K562 (cell line): Measurements from ENCODE around the gene MECP2. TPM values are rescaled to one million over a fixed set of nuclear protein-coding genes. Genes with fewer than 3 reads are reported as not detected.

ENCODE experiments used
- BRF1 ChIP-seq: IDR thresholded peaks from 3 replicates; pipeline ENCODE4 v1.6.1; 2011; ENCODE audit warnings: borderline replicate concordance, mild to moderate bottlenecking; ENCODE audit not compliant: insufficient read length; ENCODE audit errors: extremely low read depth
- CBX8 ChIP-seq: fragments of 200-600 bp; sonication (generic); IDR thresholded peaks from 2 replicates; pipeline ENCODE4 v1.6.1; 2012; ENCODE audit warnings: borderline replicate concordance, mixed run types, low read depth, mild to moderate bottlenecking, moderate library complexity, mixed read lengths, low read length, control low read depth, inconsistent platforms; ENCODE audit not compliant: poor library complexity, severe bottlenecking; ENCODE audit errors: extremely low read depth
- CHD2 ChIP-seq: IDR thresholded peaks from 2 replicates; pipeline ENCODE4 v1.6.1; 2011; ENCODE audit warnings: low read depth, low read length
- ERF ChIP-seq: fragments of 450-650 bp; formaldehyde crosslinking; IDR thresholded peaks from 2 replicates; pipeline ENCODE4 v1.4.0; 2020; ENCODE audit warnings: mild to moderate bottlenecking, mixed read lengths
- FOS ChIP-seq: IDR thresholded peaks from 3 replicates; pipeline ENCODE4 v1.6.1; 2011; ENCODE audit not compliant: insufficient read length; ENCODE audit errors: extremely low read depth
- GABPB1 ChIP-seq: sonication (generic); formaldehyde crosslinking; IDR thresholded peaks from 2 replicates; pipeline ENCODE4 v1.8.0; 2022; ENCODE audit warnings: mild to moderate bottlenecking, missing genetic modification reagents
- HLTF ChIP-seq: fragments of 450-650 bp; IDR thresholded peaks from 2 replicates; pipeline ENCODE4 v1.6.1; 2016
- MAFF ChIP-seq: IDR thresholded peaks from 2 replicates; pipeline ENCODE4 v1.6.1; 2012; ENCODE audit warnings: low read length, improper control_type of control experiment
- MCM5 ChIP-seq: fragments of 450-650 bp; IDR thresholded peaks from 2 replicates; pipeline ENCODE4 v1.6.1; 2016; ENCODE audit warnings: low read depth
- MTA1 ChIP-seq: fragments of 450-650 bp; IDR thresholded peaks from 2 replicates; pipeline ENCODE4 v1.6.1; 2017; ENCODE audit warnings: borderline replicate concordance
- NCOR1 ChIP-seq: fragments of 450-650 bp; IDR thresholded peaks from 2 replicates; pipeline ENCODE4 v1.6.1; 2016; ENCODE audit warnings: mild to moderate bottlenecking, moderate library complexity
- POLR2G ChIP-seq: fragments of 200-400 bp; formaldehyde crosslinking; IDR thresholded peaks from 2 replicates; pipeline ENCODE4 v1.6.1; 2017; ENCODE audit warnings: low read depth, mild to moderate bottlenecking, antibody characterized with exemption, low read length, moderate library complexity
- PRDM10 ChIP-seq: fragments of 450-650 bp; IDR thresholded peaks from 2 replicates; pipeline ENCODE4 v1.6.1; 2018; ENCODE audit not compliant: partially characterized antibody
- SMARCB1 ChIP-seq: IDR thresholded peaks from 2 replicates; pipeline ENCODE4 v1.6.1; 2011; ENCODE audit warnings: improper control_type of control experiment, low read depth; ENCODE audit not compliant: insufficient read length
- SRSF3 ChIP-seq: fragments of 200-400 bp; formaldehyde crosslinking; IDR thresholded peaks from 2 replicates; pipeline ENCODE4 v1.6.1; 2016; ENCODE audit warnings: mild to moderate bottlenecking, low read length, moderate library complexity; ENCODE audit not compliant: insufficient read depth
- SRSF9 ChIP-seq: fragments of 200-400 bp; formaldehyde crosslinking; IDR thresholded peaks from 2 replicates; pipeline ENCODE4 v1.6.1; 2017; ENCODE audit warnings: low read depth, low read length, borderline replicate concordance
- STAT5A ChIP-seq: IDR thresholded peaks from 2 replicates; pipeline ENCODE4 v1.6.1; 2012; ENCODE audit warnings: low read length, inconsistent platforms, borderline replicate concordance
- XRCC5 ChIP-seq: fragments of 200-400 bp; formaldehyde crosslinking; IDR thresholded peaks from 2 replicates; pipeline ENCODE4 v1.6.1; 2017; ENCODE audit warnings: low read depth, mild to moderate bottlenecking, low read length
- ZKSCAN3 ChIP-seq: fragments of 250-450 bp; sonication (Bioruptor Pico); IDR thresholded peaks from 2 replicates; pipeline ENCODE4 v1.4.0; 2020
- ZNF146 ChIP-seq: IDR thresholded peaks from one replicate; pipeline ENCODE4 v1.6.1; 2018; ENCODE audit warnings: missing compliant biosample characterization; ENCODE audit not compliant: unreplicated experiment
- ZNF24 ChIP-seq: fragments of 450-650 bp; IDR thresholded peaks from 2 replicates; pipeline ENCODE4 v1.6.1; 2016
- ZNF408 ChIP-seq: fragments of 250-450 bp; sonication (Bioruptor Pico); IDR thresholded peaks from 2 replicates; pipeline ENCODE4 v1.4.0; 2020; ENCODE audit warnings: low read depth, mild to moderate bottlenecking, moderate library complexity
- ZNF561 ChIP-seq: fragments of 450-650 bp; formaldehyde crosslinking; conservative IDR thresholded peaks from 2 replicates; pipeline ENCODE4 v1.4.0; 2020; ENCODE audit warnings: mild to moderate bottlenecking, moderate library complexity
- ZNF583 ChIP-seq: fragments of 250-450 bp; sonication (Bioruptor Pico); IDR thresholded peaks from 2 replicates; pipeline ENCODE4 v1.4.0; 2020
- polyA plus RNA-seq, 8 experiments: library from polyadenylated mRNA; depleted of rRNA in 4 of 8; stranded (reverse) in 5 of 8; unstranded in 3 of 8; fragments of >200 nt; fragmentation: Nextera tagmentation in 2 of 8; fragmentation: Illumina TruSeq in 1 of 8; extraction: Ambion mirVana in 2 of 8; extraction: Trizol in 1 of 8; gene quantifications; 2 replicates each; pipeline versions ENCODE4 v1.2.1 to v1.2.3, GENCODE V29; 2011 to 2014; ENCODE audit warnings: inconsistent platforms in 1 of 8, missing spikeins in 1 of 8
- total RNA-seq, 7 experiments: library from RNA; depleted of rRNA in 6 of 7; stranded (reverse); fragments of >200 nt in 6 of 7; fragmentation: Illumina TruSeq in 2 of 7; extraction: Trizol in 2 of 7; gene quantifications; 2 replicates each; pipeline versions ENCODE4 v1.2.1 to v1.2.3, GENCODE V29; 2011 to 2021; ENCODE audit warnings: low replicate concordance in 1 of 7
- TF ChIP-seq, protein P1 (sequence below): fragments of 250-450 bp; sonication (Bioruptor Pico); IDR thresholded peaks from 2 replicates; pipeline ENCODE4 v1.6.1; 2021; ENCODE audit warnings: mild to moderate bottlenecking
- TF ChIP-seq, protein P2 (sequence below): fragments of 200-800 bp; sonication (Bioruptor generic); IDR thresholded peaks from 2 replicates; pipeline ENCODE4 v1.6.1; 2017; ENCODE audit warnings: missing genetic modification characterization, missing compliant biosample characterization

The MECP2 gene
- total and polyA plus RNA-seq, 9 of the 15 experiments (the other 6 are each of a cell fraction or from before 2014, with no cell fraction given): 2.1 to 50.9 (median 30.5) TPM

- TF ChIP-seq POLR2G (peak; percentile 76), PRDM10 (no peak), XRCC5 (no peak), SMARCB1 (no peak), BRF1 (no peak), ZKSCAN3 (CRISPR knock-in tag) (no peak), ZNF408 (no peak), SRSF9 (no peak), ZNF24 (no peak), MCM5 (no peak), GABPB1 (CRISPR knock-in tag) (no peak), ZNF146 (no peak), ERF (CRISPR knock-in tag) (no peak), ZNF561 (no peak), CHD2 (no peak), STAT5A (no peak), HLTF (no peak), FOS (no peak), CBX8 (no peak), ZNF583 (CRISPR knock-in tag) (no peak), NCOR1 (no peak), SRSF3 (no peak), MAFF (no peak), MTA1 (no peak)
- TF ChIP-seq, protein P1, sequence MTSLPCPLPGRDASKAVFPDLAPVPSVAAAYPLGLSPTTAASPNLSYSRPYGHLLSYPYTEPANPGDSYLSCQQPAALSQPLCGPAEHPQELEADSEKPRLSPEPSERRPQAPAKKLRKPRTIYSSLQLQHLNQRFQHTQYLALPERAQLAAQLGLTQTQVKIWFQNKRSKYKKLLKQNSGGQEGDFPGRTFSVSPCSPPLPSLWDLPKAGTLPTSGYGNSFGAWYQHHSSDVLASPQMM (CRISPR knock-in tag): no peak
- TF ChIP-seq, protein P2, sequence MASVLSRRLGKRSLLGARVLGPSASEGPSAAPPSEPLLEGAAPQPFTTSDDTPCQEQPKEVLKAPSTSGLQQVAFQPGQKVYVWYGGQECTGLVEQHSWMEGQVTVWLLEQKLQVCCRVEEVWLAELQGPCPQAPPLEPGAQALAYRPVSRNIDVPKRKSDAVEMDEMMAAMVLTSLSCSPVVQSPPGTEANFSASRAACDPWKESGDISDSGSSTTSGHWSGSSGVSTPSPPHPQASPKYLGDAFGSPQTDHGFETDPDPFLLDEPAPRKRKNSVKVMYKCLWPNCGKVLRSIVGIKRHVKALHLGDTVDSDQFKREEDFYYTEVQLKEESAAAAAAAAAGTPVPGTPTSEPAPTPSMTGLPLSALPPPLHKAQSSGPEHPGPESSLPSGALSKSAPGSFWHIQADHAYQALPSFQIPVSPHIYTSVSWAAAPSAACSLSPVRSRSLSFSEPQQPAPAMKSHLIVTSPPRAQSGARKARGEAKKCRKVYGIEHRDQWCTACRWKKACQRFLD (CRISPR knock-in tag): no peak; the same call in 1 of the 2 replicates
These were observed 125.0 kb downstream of the MECP2 start, which contains the start of gene TMEM187 (continued) for GRCh38 chrX:153972368-153973126.
